NOMO-1 treated with dmso at 0.1 percent for 144 hours (cell line): Measurements from ENCODE around the gene STPG1.

Experiments
- DNase-seq: peaks from one replicate; lab custom pipeline; 2025; ENCODE audit not compliant: unreplicated experiment; lab: John Stamatoyannopoulos, UW

The STPG1 gene

DNA sequence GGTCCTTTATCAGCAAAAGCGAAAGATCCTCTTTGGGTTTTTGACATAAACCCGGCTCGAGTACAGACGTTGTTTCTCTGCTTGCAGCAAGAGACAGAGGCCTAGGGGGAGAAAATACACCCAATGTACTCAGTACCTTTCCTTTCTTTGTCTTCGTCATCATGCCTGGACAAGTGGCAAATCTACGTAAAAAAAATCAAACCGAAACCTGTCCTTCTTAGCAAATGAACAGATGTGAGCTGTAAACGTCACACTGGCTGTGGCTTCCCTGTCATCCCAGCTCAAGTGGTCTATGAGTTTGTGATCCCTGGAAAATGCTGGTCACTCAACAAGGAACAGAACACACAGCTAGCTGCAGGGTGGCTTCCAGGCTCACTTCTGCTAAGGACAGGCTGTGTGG is 39.9 kb downstream of the STPG1 start:
- no peak for DNase-seq

DNA sequence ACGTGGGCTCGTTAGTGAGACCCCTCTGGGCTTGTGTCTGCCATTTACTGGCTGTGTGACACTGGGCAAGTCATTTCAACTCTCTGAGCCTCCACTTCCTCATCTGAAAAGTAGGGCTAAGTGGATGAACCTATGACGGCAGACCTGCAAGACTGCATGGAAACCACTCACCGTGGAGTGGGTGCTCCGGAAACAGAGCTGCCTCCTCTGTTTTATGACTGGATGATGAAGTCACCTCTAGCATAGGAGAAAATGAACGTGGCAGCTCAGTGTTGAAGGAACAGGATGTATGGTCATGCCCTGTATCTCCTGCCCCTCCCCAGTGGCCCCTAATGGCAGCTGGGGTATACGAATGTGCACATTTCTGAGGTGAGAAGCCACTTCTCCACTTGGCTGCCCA is 40.5 kb downstream of the STPG1 start:
- DNase-seq = no peak

DNA sequence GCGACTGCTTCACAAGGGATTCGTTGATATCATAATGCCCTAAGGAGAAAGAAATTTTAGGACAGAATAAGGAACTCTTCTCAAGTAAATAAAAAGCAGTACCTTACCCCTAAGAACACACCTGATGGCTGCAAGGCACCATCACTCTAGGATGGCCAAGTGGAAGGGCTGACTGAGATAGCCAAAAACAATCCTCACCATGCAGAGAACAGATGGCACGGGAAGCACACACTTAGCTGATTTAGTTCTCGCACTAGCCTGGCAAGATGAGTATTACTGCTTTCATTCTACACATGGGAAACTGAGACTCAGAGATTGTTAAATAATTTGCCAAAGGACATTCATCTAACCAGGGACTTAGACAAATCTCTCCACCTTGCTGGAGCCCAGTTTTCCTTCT is 43.8 kb downstream of the STPG1 start:
- DNase-seq = no peak

DNA sequence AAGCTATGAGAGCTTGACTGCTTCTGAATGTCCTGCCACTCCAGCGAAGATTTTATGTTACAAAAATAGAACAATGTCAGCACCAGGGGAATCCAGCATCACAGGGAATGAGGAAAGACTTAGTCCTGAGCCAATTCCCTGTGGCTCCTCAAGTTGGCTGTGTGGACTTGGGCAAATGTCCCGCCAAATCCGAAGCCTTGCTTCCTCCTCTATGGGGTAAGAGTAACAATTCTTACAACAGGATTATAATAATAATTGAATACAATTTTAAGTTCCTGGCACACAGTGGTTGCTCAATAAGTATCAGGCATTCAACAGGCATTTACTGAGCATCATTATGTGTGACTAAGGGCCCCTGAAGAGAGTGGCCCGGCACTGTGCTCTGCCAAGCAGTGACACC is 44.4 kb downstream of the STPG1 start:
- DNase-seq = no peak

DNA sequence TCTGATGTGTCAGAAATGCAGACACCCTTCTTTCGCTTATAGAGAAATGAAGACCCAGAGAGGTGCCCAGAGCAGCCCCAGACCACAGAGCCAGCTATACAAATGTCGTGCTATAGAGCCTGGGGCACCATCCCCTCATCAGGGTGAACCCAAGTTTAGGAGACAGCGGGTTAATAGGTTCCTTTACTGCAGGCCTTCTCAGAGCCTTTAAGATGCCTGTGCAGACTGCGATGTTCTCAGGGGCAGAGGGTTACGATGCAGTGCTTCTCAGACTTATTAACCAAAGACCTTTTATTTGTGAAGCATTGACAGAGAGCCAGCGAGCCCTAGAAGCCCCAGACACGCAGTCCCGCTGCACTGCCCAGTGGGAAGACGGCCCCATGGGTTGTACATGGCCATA is 46.9 kb downstream of the STPG1 start:
- no peak for DNase-seq

DNA sequence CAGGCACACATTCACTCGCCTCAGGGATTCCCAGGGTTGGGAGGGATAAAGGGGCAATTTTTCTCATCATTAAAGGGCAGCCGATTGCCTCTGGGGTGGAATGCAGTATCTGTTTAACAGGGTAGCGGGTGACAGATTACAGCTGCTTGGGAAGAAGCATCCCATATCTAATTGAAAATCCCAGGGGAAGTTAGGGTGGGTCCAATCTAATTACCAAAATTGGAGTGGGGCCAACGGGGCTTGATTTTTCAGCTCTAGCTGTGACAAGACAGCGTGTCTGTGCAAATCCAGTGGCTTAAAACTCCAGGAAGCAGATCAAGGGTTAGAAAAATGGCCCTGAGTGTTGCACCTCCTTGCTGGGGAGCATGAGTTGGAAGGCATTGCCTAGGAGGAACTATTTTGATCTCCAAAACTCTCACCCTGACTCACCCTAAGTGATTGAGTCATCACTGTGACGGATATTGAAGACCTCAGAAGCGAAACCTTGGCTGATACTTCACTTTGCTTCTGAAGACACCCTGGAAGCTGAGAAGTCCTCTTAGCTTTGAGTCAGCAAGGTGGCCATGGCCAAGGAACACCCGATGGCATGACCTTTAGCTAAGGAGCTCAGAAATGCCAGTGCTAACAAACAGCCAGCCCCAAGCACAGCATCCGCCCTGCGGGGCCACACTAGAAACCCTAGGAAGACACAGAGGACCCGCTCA is 48.5 kb downstream of the STPG1 start:
- peak; percentile 83 for DNase-seq

DNA sequence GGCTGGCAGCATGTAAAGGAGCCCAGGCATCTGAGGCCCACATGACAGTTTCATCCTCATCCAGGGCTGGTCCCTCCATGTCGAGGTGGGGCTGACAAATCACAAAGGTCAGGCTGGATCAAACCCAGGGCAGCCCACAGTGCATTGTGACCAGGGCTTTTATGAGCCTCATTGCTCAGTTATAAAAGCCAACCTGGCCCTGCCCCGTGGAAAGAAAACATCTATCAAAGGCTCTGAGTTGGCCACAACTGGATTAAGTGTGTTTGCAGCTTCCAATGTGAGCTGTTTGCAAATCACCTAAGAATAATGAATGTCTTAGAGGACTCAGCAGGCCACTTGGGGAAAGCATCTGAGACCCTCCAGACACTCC is 49.0 kb downstream of the STPG1 start:
- no peak for DNase-seq

DNA sequence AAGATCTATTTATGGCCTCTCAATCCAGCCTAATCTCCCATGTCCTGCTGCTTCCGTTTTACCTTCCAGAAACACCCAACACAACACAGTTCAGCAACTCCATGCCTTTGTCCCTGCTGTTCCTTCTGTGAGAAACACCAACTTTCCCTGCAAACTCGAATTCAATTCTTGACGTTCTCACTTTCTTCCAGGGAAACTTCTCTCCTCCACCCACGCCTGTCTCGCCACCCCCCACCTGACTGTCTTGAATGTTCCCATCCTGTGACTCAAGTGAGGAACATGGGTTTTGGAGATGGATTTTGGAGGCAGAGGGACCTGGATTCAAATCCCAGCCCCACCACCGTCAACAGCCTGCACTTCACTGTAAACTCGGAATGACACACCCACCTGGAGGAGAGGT is 49.6 kb downstream of the STPG1 start:
- no peak for DNase-seq

DNA sequence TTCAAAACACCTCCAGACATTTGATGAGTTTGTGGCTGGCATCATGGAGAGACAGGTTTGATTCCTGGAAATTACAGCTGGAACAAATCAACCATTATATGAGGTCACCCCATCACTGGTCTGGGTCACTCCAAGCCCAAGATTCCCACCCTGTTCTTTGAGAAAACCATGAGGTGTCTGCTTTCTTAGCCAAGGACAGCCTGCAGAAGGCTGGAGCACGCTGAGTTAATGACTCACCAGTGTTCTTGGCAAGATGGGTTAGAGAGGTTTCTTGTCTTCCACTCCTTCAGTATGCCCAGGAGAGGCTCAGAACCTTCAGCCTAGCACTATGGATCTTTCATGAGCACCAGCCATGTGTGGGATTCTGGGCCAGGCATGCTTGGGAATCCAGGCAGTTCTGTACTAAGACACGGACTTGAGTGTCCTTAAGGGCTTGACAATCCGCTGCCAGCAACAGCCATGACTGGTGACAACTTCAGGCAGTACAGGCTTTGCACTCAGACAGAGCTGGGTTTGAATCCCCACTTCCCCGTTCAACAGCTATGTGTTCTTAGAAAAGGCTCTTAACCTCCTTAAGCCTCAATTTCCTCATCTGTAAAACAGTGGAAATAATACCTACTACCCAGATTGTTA is 50.5 kb downstream of the STPG1 start:
- DNase-seq = no peak

DNA sequence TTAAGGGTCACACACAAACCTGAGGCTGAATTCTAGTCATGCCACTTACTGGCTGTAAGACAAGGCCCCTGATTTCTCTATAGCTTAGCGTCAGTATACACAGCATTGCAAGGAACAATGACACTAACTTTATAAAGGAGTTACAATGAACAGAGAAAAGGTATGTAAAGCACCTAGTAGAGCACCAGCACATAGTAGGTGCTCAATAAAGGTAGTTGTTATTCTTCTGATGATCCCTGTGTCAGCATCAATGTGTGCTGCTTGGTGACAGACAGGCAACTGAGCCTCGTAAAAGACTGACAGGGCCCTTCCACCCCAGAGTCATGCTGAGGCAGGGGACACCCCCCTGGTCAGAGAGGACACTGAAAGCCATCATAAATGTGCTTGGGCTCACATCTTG is 51.2 kb downstream of the STPG1 start:
- DNase-seq = no peak

DNA sequence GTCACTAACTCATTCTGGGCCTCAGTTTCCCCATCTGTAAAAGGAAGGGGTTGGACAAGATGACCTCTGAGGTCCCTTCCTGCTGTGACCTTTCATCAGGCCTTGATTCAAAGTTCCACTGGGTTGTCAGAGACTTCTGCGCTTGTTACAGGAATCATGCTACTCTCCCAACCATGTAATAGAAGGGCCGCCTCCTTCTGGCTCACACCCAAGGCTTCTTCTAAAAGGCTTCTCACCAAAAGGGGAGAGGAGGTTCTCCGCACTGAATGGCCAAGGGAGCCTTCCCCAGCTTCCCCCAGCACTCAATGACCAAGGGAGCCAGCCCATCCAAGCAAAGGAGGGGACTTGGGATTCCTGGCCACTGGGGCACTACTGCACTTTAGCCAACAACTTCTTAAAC is 51.8 kb downstream of the STPG1 start:
- no peak for DNase-seq

DNA sequence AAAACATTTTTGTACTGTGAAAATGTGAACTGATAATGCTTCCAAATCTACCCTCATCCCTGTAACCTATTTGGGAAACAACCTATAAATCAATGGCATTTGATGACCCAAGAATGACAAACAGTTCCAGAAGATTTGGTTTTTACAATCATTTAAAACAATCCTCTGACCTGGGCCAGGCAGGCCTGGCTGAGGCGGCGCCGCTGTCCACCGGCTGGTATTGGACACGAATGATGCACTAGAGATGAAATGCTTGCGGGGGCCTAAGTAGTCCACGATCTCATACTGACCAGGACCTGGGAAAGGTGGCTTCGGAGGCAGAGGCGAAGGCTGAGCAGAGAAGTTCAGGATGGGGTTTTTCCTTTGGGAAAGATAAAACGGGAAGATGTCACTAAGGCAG is 52.9 kb downstream of the STPG1 start:
- no peak for DNase-seq

DNA sequence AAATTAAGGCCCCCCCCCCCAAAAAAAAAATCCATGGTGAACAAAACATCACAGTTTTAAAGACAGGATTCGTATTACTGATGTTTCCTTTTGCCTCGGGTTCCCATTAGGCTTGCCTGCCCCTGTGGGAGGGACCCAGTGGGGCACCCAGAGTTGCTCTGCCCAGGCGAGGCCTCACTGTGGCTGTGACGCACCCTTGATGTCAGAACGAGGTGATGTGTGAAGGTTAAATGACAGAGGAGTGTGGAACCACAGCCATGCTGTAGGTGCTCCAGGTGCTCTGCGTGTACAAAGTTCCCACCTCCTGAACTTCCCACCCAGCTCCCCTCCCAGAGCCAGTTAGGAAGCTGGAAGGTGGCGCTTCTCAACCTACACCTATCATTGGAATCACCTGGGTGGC is 56.5 kb downstream of the STPG1 start:
- DNase-seq = no peak

DNA sequence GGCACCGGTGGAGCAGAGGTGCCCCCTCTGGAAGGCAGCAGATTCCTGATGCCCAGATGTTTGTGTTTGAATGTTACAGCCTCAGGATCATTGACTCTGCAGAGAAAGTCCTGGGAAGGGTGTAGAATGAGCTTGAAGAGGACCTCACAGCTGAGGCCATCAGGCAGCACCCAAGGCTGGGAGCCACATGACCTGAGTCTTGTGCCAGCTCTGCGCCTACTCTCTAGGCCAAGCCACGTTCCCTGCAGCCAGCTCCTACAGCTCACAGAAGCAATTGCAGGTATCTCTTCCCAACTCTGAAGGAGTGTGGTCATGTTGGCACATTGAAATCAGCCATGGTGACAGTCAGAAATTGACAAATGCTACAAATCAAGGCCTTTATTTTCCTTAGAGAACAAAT is 58.1 kb downstream of the STPG1 start:
- no peak for DNase-seq

DNA sequence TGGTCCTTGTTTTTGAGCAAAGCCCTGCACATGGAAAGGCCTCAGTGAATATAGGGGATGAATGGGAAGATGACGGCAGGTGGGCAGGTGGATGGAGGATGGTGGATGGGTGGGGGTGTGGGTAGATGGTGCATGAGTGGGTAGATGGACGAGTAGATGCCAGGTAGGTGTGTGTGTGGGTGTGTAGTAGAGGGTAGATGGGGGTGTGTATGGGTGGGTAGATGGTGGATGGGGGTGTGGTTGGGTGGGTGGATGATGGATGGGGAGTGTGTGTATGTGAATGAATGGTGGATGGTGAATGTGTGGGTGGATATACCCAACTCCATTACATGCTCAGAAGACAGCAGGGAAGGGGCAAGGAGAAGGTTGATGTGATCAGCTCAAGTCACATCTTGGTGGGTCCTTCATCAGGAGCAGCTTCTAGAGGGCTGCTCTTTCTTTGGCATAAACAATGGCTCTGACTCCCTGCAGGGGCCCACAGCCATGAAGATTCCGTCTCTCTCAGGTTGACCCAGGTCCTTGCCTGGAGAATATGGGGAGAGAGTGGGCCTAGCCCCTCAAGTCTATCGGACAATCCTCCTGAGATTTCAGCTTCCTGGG is 60.2 kb downstream of the STPG1 start:
- DNase-seq = no peak

DNA sequence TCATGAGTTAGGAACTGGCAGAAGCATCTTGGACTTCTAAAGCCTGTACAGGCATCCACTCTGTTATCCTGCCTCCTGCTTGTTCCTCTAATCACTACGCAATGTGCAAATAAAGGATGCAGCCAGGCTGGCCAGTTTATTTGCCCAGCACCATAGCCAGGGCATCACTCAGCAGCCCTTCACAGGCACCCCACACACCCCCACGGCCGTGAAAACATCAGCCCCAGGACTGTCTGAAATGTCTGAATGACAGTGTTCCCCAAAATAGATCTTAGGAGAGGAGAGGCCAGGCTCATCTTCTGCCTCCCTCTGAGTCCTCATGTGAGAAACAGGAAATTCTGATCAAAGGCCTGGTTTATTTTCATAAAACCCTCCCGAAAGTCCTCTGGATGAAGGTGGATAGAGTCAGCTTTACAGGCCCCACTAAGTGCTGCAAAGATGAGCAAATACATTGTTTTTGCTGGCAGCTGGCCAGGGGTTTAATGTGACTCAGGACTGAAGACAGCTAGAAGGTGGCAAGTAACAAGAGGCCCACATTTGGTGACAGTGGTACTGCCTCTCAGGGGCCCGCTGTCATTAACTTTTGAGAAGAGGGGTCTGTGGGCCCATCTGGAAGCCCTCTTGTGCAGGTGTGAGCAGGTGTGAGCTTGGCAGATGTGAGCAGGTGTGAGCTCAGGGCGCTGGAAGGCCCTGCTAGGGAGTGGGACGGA is 61.5 kb downstream of the STPG1 start:
- no peak for DNase-seq

DNA sequence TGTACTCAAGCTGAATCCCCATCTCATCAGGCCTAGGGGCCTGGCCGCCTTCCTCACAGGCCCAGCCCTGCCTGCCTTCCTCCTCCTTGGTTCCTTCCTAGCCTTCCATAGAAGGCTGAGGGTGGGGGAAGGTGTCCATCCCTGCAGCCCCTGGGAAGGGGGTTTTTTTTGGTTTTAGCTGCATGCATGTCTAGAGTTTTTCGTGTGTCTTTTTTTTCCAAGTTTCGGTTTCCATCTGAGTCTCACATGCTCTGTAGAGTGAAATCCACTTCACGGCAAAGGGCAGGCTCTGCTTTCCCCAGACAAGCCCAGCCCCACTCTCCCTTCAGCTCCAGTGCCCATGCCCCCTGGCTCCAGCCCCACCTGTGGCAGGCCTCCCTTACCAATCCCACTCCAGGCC is 62.3 kb downstream of the STPG1 start:
- no peak for DNase-seq

DNA sequence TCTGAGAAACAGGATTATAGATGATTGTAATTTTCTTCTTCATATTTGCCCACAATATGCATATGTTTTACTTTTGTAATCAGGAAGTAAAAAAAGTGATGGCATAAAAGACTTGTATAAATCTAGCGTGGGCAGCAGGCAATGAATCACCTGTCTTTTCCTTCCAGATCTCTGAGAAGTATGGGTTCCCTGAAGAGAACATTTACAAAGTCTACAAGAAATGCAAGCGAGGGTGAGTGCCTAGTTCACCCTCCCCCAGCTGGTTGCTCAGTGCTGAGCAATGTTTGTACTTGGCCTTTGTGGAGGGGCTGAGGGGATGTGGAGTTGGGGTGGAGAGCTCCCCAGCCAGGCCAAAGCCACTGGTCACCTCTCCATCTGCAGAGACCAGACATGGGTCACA is 63.7 kb downstream of the STPG1 start:
- no peak for DNase-seq

DNA sequence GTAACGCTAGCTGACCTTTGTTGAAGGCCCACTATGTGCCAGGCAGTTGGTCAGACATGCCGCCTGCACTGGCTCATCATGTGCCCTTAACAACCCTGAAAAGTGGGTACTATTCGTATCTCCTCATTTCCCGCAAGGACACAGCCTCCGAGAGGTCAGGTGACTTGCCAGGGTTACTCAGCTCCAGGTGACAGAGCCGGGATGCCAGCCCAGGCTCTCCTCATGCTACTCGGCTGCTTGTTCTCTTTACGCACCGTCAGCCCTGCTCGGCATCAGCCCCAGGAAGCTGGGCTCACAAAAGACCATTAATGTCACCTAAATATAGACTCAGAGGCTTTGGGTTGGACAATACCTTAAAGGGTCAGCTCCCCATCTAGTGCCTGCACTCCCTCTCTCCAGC is 65.4 kb downstream of the STPG1 start:
- no peak for DNase-seq

DNA sequence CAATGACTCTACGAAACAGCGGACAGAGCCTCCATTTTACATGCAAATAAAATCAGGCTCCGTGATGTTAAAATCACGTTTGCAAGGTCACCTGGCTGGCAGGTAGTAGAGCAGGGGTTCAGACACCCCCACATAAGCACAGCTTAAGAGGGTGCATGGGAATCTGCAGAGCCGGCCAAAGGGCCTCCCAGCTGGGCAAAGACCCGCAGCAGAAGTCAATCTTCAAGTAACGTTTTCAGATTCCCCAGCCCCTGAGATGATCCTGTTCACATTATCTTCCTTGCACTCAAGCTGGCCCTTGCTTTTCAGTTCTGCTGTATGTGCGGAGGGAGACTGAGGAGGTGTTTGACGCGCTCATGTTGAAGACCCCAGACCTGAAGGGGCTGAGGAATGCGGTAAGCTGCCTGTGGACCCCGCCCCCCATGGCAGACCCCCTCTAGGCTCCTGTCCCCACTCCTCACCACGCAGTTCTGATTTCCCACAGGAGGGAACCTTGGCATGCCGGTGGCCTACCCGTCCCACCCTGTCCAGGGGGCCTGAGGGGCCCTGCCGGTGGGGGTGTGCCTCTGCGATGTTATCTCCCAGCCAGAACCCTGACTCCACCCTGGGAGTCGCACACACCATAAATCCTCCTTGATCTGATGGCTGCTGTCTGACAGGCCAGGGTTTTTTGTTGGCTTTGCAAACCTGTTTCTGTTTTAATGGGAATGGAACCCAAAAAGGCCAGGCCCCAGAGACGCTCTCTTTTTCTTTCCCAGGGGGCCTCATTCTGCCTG is 66.2 kb downstream of the STPG1 start:
- no peak for DNase-seq

DNA sequence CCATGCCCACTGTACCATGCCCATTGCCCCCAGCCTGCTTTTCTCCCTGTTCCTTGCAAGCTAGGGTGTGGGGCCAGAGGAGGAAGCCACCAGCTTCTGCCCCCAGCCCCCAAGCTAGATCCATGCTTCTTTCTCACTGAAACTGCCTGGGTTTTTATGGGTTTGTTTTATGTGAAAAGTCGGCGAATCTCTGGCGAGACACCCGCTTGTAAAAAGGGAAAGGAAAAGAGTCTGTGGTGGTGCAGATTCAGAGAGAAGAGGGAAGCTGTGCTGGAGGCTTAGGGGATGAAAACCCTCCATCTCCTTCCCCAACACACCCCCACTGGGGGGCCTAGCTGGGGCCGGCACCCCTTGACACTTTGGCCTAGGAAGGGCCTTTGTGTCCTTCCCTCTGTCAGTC is 68.2 kb downstream of the STPG1 start:
- no peak for DNase-seq
